ENCODE data around the gene RGS2.

RGS2 gene

DNA sequence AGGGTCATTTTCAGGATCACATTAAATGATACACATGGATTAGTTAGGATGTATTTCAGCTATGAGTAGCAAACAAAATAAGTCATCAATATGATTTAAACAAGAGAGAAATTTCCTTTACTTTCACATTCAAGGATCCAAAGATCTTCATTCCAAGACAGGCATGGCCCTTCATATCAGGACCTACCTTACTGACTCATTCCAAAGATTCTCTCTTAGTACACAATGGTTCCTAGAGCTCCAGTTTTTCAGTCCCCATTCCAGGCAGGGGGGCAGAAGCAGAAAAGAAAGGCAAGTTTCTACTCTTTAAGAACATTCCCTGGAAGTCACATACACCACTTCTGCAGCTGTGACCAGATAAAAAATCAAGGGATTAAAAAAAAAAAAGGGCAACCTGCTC is 23.7 kb downstream of the RGS2 start:
- DNase-seq, result no peak

DNA sequence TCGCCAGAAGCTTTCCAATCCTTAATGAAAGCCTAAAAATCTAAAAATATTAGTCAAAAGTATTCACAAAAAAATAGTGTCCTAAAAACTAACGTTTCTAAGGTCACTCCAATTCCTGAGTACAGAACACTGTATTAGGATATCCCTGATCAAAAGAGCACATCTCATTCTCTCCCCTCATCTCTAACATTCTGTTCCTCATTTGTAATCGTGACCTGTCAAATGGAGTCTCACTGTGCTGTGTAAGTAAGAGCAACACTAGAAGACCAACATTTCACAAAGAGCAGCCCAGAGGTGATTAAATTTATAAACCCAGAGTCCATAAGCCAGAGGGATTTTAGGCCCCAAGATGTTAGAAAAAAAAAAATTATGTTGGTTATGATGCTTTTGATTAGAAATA is 26.3 kb downstream of the RGS2 start:
- DNase-seq, result no peak

DNA sequence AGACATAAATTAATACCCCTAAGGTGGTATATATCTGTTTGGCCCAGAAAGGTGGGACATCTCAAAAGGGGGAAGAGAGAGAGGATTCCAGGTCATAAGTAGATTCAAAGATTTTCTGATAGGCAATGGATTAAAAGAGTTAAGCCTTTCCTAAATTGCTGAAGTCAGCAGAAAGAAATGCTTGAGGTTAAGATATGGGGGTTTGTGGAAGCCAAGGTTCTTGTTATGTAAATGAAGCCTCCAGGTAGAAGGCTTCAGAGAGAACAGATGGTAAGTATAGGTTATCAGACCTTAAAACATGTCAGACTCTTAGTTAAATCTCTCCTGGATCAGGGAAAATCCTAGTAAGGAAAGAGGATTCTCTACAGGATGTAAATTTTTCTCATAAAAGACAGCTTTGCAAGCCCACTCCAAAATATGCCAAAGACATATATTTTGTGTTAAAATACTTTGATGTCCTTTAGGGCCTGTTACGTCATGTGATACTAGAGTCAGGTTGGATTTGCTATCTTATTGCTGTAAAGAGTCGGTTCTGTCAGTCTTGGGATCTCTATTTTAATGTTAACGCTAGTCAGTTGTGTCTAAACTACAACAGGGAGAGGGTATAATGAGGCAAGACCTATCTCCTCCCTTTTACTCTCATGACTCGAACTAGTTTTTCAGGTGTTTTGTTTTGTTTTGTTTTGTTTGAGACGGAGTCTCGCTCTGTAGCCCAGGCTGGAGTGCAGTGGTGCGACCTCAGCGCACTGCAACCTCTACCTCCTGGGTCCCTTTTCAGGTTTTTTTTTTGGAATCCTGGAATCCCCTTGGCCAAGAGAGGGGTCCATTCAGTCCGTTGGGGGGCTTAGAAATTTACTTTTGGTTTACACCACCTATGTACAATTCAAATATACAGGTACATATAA is 30.6 kb downstream of the RGS2 start:
- no peak for DNase-seq

DNA sequence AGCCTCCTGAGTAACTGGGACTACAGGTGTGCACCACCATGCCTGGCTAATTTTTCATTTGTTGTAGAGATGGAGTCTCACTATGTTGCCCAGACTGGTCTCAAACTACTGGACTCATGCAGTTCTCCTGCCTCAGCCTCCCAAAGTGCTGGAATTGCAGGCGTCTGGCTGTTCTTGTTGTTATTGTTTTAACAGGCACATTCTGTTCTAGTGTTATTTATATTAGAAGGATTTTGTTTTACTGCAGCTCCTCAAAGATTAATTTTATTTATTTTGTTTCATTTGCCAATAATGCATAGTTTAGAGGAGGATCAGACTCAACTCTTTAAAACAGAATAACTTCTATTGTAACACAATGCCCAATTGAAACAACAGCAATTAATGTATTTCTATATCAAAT is 35.5 kb downstream of the RGS2 start:
- no peak for DNase-seq

DNA sequence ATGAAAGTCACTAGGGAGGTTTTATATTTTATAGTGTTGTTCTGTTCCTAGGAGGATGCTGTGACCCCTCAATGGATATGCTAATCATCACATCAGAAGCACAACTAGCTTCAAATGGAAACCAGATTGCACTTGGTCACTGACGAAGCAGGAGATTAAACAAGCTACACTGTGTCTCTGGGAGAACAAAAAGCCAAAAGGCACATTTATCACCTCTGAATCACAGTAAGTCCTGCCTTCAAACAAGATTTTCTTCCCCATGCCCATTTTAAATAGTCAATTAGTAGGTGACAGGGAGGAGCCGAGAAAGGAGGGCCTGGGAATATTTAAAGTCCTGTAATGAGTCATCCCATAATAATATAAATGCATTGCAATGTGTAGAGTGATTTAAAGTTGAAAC is 38.1 kb downstream of the RGS2 start:
- no peak for DNase-seq

DNA sequence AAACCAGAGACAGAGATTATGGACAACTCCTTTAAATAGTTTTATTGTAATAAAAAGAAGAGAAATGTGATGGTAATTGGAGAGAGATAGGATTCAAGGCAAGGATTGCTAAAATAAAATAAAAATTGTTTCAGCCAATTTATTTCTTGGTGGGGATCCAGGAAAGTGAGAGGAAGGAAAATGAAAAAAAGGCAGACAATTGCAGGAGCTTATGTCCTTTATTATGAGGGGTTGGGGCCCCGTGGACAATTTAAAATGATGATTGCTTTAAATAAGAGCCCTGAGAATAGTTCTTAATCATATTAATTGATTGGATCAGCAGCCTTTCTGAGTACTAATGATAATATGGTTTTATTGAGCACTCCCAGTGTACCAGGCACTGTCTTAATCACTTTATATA is 40.2 kb downstream of the RGS2 start:
- DNase-seq, result no peak

DNA sequence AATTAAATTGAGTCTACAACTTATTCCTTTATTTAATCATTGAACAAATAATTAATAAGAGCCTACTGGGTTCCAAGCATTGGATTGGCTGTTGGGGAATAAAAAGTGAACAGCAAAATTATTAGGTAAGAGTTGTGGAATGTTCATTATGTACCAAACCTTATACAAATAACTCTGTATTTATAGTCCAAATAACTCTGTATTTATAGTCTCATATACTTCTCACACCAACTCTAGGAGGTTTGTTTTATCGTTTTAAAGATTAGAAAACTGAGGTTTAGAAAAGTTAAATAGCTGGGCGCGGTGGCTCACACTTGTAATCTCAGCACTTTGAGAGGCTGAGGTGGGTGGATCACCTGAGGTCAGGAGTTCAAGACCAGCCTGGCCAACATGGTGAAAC is 40.6 kb downstream of the RGS2 start:
- no peak for DNase-seq

DNA sequence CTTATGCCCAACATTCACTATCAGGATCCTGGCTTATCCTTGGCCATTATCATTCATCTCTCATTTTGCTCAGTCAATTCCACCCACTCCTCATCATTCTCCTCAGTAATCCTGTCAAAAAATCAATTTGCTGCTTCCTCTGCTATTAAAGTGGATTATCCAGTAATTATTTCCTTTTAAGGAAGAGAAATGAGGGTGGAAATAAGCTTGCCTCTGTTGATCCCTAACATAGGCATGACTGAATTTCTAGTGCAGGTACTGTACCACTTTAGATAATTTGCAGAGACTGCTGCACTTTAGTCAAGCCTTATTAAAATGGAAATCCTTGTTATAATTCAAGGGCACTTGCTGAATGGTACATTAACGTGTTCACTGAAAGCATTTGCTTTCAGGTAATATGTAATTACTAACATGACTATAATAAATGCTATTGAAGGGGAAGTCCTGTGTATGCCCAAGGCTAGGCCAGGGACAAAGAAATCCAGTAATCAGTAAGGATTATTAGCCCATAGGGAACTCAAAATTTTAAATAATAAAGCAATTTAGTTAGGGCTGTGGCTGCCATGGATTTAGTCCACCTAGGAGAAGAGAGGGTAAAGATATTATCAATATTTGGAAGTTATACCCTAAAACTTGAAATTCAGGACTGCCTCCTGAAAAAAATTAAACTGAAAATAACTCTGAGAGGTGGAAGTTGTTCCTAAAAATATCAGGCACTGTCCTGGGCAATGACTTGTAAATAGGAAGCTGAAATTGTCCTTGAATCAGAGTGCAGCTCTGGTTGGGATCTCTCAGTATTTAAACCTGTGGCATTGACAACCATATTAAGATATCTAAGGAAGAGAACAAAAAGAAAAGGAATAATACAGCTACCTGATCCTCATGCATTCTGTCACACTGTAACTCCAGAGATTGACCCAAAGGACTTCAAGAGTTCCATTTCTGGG is 43.4 kb downstream of the RGS2 start:
- no peak for DNase-seq

DNA sequence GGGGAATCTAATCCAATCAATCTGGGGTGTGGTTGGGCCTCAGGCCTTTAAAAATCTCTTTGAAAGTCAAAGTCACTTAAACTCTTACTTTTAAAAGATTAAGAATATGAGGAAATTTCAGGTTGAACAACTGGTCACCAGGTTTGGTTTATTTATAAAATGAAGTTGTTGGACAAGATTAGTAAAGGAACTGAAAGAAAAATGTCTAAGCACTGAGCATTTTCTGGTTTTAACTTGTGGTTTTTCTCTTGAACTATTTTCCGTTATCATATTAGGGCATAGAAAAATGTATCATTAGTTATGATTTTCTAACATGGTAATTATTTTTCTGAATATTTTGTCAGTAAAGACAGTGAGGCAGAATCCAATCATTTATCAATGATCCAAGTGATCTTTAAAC is 49.6 kb downstream of the RGS2 start:
- no peak for DNase-seq

DNA sequence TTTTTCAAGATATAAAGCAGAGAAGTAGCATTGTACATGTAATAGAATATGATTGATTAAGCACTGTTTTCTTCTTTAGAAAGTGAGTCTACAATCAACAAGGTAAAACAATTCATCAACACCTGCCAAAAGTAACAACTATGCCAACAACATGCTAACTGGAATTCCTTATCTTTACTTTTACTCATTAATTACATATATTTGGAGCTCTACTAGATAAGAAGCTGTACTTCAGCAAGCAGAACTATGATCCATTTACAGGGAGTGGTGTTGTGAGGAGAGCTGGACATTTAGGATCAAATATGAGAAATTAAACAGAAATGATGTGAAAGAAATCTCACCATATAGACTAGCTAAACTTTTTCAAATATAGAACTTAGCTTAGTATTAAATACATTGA is 51.0 kb downstream of the RGS2 start:
- DNase-seq, result no peak

DNA sequence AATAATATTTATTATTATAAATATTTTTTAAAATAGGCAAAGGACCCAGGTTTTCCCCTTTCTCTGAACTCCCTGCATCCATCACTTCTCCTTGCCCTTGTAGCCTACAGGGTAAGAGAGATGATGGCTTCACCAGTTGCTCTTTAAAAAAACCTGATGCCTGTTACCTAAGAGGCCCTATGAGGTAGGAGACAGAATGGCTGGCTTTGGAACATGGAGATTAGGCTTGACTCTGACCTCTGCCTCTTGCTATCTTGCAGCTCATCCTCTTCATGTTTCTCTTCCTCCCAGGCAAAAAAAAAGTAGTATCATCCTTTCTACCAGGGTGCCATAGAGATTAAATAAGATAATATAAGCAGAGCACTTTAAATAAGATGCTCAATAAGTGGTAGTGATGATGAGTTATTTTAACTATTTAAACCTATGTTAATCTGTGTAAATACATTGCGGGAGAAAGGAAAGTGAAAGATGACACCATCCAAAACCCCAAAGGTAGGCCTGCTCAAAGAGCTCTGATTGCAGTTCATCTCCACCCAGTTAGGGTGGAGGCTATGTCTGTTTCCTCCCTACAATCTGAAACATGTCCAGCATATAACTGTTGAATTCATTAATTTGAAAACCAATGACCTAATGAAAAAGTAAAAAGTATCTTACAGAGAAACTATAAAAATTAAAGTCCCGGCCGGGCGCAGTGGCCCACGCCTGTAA is 51.8 kb downstream of the RGS2 start:
- no peak for DNase-seq

DNA sequence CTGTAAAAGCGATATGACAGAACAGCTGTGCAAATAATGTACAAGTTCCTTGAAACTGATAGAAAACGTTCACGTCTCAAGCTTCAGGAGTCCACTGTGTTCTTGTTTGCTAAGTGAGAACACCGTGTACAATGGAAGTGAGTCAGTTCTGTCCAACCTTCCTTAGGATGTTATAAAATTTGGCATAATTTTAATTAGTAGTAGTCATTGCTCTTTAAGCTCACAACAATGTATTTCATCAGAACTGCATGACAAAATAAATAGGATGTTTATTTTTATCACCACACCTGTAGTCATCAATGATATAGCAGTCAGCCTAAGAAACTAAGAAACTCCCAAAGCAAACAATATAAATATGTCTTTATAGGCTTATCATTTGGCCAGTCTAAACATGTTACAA is 53.0 kb downstream of the RGS2 start:
- no peak for DNase-seq
